GM21717 (cell line): Measurements from ENCODE around the gene SHBG.
A peak's percentile ranks its signal among the peaks of the same experiment; 100 is the strongest.
"Not testable (repeated sequence)": the region's sequence is repeated elsewhere in the genome, so short reads cannot be mapped to it uniquely, and the experiment has no call there.

ENCODE experiments used
- ATAC-seq: cut with Tn5 transposase; IDR thresholded peaks from one replicate; pipeline ENCODE4 v1.9.1; 2021; ENCODE audit warnings: mild to moderate bottlenecking, moderate library complexity; ENCODE audit not compliant: unreplicated experiment

The SHBG gene

GRCh38 chr17:7629939-7630571, at the start of gene SHBG:
TSS of gene SHBG (plus strand) at chr17:7630135. CDS start at chr17:7630173, 38 bp downstream.
- ATAC-seq, result no peak

- ATAC-seq, result no peak
Observed at GRCh38 chr17:7580604-7581575, 49.0 kb upstream of the SHBG start.

- no peak for ATAC-seq
Observed at GRCh38 chr17:7582396-7583252, 47.3 kb upstream of the SHBG start.

- peak; percentile 57 for ATAC-seq
Observed at GRCh38 chr17:7583253-7584109, 46.5 kb upstream of the SHBG start, which contains the start of gene MPDU1. TSS of gene MPDU1 (plus strand) at chr17:7583852. CDS start at chr17:7583863, 11 bp downstream.

- ATAC-seq, result no peak
Observed at GRCh38 chr17:7586673-7587419, 43.1 kb upstream of the SHBG start.

- ATAC-seq, result no peak
Observed at GRCh38 chr17:7587420-7588151, 42.3 kb upstream of the SHBG start.

- no peak for ATAC-seq
Observed at GRCh38 chr17:7588553-7589203, 41.3 kb upstream of the SHBG start.

- no peak for ATAC-seq
Observed at GRCh38 chr17:7589204-7589868, 40.6 kb upstream of the SHBG start.

- no peak for ATAC-seq
Observed at GRCh38 chr17:7589891-7590691, 39.8 kb upstream of the SHBG start, which contains the start of gene SOX15. TSS of gene SOX15 (minus strand) at chr17:7590094. CDS start at chr17:7589676, 418 bp downstream.

- no peak for ATAC-seq
Observed at GRCh38 chr17:7590743-7591142, 39.2 kb upstream of the SHBG start.

- no peak for ATAC-seq
Observed at GRCh38 chr17:7591596-7591995, 38.3 kb upstream of the SHBG start.

GRCh38 chr17:7592422-7593021, 37.4 kb upstream of the SHBG start:
- ATAC-seq, result no peak

- no peak for ATAC-seq
Observed at GRCh38 chr17:7593296-7593695, 36.6 kb upstream of the SHBG start.

- ATAC-seq, result not testable (repeated sequence)
Observed at GRCh38 chr17:7597561-7597960, 32.4 kb upstream of the SHBG start.

GRCh38 chr17:7606280-7606679, 23.7 kb upstream of the SHBG start:
- ATAC-seq, result no peak

- ATAC-seq, result no peak
Observed at GRCh38 chr17:7610641-7611040, 19.3 kb upstream of the SHBG start.
